Limb (tissue), 2 donors: Measurements from ENCODE around the gene IFNAR2.

Experiments used
- DNase-seq, 2 donors: peaks; one replicate each; pipeline ENCODE4 v3.0.0-alpha.2; 2016; ENCODE audit errors: extremely low spot score in 2 of 2

IFNAR2 gene

GRCh38 chr21:33229784-33230544 lies at the start of gene IFNAR2:
IFNAR2 (plus strand) TSS chr21:33229938; CDS start chr21:33241923, 11,985 bp downstream.
- DNase-seq: peak; percentile 63 to 90

- no peak for DNase-seq
These were observed 43.9 kb upstream of the IFNAR2 start for GRCh38 chr21:33185852-33186251.

GRCh38 chr21:33187276-33187675 lies 42.5 kb upstream of the IFNAR2 start:
- DNase-seq: no peak

GRCh38 chr21:33189237-33189636 lies 40.5 kb upstream of the IFNAR2 start:
- no peak for DNase-seq

- DNase-seq: no peak
These were observed 39.9 kb upstream of the IFNAR2 start for GRCh38 chr21:33189824-33190223.

- peak; percentile 66 to 70 for DNase-seq
These were observed 32.8 kb upstream of the IFNAR2 start for GRCh38 chr21:33196941-33197374.

- DNase-seq: no peak
These were observed 32.2 kb upstream of the IFNAR2 start for GRCh38 chr21:33197496-33197895.

GRCh38 chr21:33198346-33199099 lies 31.2 kb upstream of the IFNAR2 start:
- peak in 1 of 2 donors; percentile 18 for DNase-seq

- DNase-seq: no peak
These were observed 30.7 kb upstream of the IFNAR2 start for GRCh38 chr21:33199100-33199464.

GRCh38 chr21:33199516-33200217 lies 30.1 kb upstream of the IFNAR2 start:
- peak; percentile 83 to 94 for DNase-seq

- DNase-seq: no peak
These were observed 27.8 kb upstream of the IFNAR2 start for GRCh38 chr21:33201956-33202355.

GRCh38 chr21:33202464-33203363 lies 27.0 kb upstream of the IFNAR2 start:
- DNase-seq: no peak

GRCh38 chr21:33203371-33203724 lies 26.4 kb upstream of the IFNAR2 start:
- no peak for DNase-seq

GRCh38 chr21:33205476-33205875 lies 24.3 kb upstream of the IFNAR2 start:
- no peak for DNase-seq

GRCh38 chr21:33206771-33207281 lies 22.9 kb upstream of the IFNAR2 start:
- DNase-seq: no peak

GRCh38 chr21:33207449-33208149 lies 22.1 kb upstream of the IFNAR2 start:
- DNase-seq: no peak

GRCh38 chr21:33208534-33208933 lies 21.2 kb upstream of the IFNAR2 start:
- DNase-seq: no peak

GRCh38 chr21:33211305-33211704 lies 18.4 kb upstream of the IFNAR2 start:
- DNase-seq: no peak

GRCh38 chr21:33211732-33212131 lies 18.0 kb upstream of the IFNAR2 start:
- DNase-seq: no peak

- DNase-seq: no peak
These were observed 17.4 kb upstream of the IFNAR2 start for GRCh38 chr21:33212159-33212851.
